AG04449 (cell line): ENCODE measurements around the gene TRAPPC14.

Experiments
- CTCF ChIA-PET: fragments of 350-600 bp; formaldehyde crosslinking; extraction: SDS; loops from one replicate; lab custom pipeline; 2021; ENCODE audit warnings: antibody characterized with exemption; lab: Yijun Ruan, JAX
- POLR2A ChIA-PET: fragments of 400-600, 350-600 bp; formaldehyde crosslinking; extraction: SDS; loops from one replicate; lab custom pipeline; 2020; ENCODE audit warnings: antibody characterized with exemption, inconsistent platforms; lab: Yijun Ruan, JAX
- DNase-seq: peaks from one replicate; pipeline ENCODE4 v3.0.0-alpha.2; 2010; ENCODE audit warnings: low read depth, low spot score
- H3K4me3 ChIP-seq: 2 replicates; pipeline ENCODE4 v1.5.1; 2011; ENCODE audit warnings: low read depth, mild to moderate bottlenecking, control low read depth, low read length
- TF ChIP-seq, protein P1 (sequence below): IDR thresholded peaks from one replicate; pipeline ENCODE4 v1.5.1; 2011; ENCODE audit warnings: mild to moderate bottlenecking, moderate library complexity, low read length, control low read depth, inconsistent platforms; ENCODE audit not compliant: insufficient read depth; ENCODE audit errors: missing control alignments

Gene TRAPPC14

DNA sequence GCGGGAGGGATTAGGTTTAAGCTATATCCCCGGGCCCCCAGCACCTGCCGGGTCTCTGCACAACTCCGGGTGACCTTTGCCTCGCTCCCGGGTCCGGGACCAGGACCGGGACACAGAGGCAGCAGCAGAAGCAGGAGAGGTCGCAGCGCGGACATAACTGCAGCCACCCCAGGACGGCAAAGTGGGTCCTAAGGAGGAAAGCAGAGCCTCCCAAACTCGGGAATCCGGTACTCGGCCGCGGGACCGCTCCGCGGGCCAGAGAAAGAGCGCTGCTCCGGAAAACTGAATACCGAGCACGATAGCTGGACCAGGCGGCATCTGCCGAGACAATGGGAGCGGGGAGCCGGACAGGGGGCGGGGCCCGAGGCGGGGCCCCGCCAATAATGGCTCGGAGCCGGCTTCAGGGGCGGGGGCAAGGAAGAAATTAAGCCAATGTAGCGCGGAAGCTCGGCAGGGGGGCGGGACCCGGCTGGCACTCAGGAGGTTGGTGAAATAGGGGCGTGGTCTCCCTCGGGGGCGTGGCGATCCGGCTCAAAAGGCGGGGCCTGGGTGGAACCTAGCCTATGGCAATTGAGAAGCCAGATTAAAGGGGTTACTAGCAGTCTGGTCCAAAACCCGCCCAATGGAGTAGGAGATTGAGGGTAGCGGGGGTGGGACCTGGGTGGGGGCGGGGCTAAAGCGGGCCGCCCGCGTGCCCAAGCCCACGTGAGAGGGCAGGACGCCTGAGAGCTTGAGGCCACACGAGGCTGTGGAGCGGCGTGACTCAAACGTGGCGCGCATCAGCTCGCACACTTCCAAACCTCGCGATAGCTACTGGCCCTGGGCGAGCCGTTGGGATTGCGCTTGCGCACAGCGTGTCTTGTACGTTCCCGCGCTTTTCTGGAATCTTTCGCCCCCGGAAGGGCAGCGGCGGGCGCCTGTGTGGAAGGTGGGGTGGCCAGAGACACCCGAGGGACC, 18.8 kb upstream of the TRAPPC14 start, which contains the start of the genes GPC2 and STAG3:
GPC2 (minus strand) TSS at position 337 of the 957 bp plus-strand sequence; CDS start at position 155, 182 bp downstream.
STAG3 (plus strand) TSS at position 874 of the 957 bp plus-strand sequence. CDS start 2,639 bp downstream, outside the sequence.
- TF ChIP-seq, protein P1, sequence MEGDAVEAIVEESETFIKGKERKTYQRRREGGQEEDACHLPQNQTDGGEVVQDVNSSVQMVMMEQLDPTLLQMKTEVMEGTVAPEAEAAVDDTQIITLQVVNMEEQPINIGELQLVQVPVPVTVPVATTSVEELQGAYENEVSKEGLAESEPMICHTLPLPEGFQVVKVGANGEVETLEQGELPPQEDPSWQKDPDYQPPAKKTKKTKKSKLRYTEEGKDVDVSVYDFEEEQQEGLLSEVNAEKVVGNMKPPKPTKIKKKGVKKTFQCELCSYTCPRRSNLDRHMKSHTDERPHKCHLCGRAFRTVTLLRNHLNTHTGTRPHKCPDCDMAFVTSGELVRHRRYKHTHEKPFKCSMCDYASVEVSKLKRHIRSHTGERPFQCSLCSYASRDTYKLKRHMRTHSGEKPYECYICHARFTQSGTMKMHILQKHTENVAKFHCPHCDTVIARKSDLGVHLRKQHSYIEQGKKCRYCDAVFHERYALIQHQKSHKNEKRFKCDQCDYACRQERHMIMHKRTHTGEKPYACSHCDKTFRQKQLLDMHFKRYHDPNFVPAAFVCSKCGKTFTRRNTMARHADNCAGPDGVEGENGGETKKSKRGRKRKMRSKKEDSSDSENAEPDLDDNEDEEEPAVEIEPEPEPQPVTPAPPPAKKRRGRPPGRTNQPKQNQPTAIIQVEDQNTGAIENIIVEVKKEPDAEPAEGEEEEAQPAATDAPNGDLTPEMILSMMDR = no peak
- peak; percentile 70 for DNase-seq
- ChIA-PET CTCF (interaction anchor here (0.9 to 5.8 kb wide), 6 partner anchors 10 to 46 kb away, joined by 3 to 48 read pairs (median 8); partner anchors contain the start of gene GAL3ST4), POLR2A (interaction anchor here (0.7 to 1.0 kb wide), 4 partner anchors 9 to 619 kb away, joined by 4 to 8 read pairs (median 4); partner anchors contain the start of genes GAL3ST4 and LAMTOR4)
- peak within 1 kb of the TSS; percentile 89 for H3K4me3 ChIP-seq

DNA sequence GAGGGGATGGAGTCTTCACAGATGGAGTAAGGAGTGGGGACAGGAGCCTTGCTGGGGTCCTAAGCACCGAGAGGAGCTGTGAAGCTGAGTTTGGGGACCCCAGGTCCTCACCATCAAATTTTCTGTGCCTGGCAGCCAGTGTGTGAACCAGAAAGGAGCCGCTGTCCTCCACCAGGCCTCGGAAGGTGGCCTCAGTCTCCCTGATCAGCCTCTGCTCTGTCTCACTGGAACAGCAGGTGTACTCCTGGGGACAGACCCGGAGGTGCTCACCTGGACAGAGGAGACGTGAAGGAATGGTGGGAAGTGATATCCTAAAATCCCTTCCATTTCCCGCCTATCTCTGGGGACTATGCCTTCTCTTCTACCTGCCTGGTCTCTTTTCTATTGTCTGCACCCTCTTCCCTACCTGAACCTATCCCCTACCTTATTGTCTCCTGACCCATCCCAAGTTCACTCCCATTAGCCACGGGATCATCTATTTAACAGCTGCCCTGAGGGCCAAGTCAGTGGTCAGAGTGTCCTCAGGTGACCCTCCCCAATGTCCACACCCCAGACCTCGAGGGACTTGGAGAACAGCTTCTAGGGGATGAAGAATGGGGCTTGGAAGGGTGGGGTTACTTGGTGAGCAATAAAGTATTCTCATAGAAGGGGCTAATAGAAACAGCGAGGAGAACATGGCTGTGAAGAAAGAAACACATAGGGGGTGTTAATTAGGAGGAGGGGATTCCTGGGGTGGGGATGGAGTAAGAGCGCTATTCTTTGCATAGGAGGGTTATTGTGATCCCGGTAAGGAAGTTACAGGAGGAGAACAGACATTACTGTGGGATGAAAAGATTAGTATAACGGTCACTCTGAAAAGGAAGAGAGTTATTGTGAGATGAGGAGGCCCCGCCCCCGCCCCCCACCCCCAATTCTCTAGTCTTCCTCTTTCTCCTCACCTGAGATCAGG, 17.8 kb upstream of the TRAPPC14 start:
- no peak for DNase-seq
- H3K4me3 ChIP-seq = peak overlapping the region; percentile 89
- ChIA-PET CTCF (interaction anchor here (1.0 to 5.8 kb wide), 5 partner anchors 9 to 44 kb away, joined by 3 to 48 read pairs (median 11); partner anchors contain the start of gene GAL3ST4), POLR2A (interaction anchor here (0.8 to 0.9 kb wide), 2 partner anchors 16 to 17 kb away, joined by 3 to 4 read pairs; partner anchors contain the start of gene TRAPPC14)
- TF ChIP-seq, protein P1 = no peak

DNA sequence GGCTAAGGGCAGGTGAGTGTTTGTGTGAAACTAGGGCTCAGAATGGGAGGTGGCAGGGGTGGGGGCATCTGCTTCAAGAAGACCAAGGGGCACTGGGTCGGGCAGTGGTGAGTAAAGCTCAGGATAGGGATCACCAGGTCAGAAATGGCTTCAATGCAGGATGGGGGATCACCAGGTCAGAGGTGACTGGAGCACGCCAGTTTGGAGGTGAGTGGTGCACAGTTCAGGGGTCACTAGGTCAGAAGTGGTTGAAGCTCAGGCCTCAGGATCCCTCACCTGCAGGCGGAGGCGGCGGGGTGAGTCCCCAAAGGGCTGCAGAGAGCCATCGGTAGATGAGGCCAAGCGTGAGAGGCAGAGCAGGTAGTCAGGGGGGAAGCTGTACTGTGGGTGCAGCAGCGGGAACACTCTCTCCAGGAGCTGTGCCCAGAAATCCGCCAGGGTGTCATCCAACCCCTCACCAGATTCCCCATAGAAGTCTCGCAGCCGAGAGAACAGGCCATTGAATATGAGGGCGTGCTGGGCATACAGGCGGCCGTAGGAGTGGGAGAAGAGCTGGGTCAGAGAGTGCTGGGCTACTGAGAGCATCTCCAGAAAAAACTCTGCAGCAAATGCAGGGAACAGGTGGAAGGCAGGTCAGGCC, 16.9 kb upstream of the TRAPPC14 start:
- ChIA-PET CTCF (interaction anchor here (2.2 kb wide), 1 partner anchor 39 kb away, joined by 4 read pairs; no protein-coding TSS in a partner anchor), POLR2A (interaction anchor here (0.6 to 0.8 kb wide), 2 partner anchors 16 to 25 kb away, joined by 3 read pairs; partner anchors contain the start of gene TRAPPC14)
- no peak overlapping the region for H3K4me3 ChIP-seq
- DNase-seq = no peak
- TF ChIP-seq, protein P1 = no peak

DNA sequence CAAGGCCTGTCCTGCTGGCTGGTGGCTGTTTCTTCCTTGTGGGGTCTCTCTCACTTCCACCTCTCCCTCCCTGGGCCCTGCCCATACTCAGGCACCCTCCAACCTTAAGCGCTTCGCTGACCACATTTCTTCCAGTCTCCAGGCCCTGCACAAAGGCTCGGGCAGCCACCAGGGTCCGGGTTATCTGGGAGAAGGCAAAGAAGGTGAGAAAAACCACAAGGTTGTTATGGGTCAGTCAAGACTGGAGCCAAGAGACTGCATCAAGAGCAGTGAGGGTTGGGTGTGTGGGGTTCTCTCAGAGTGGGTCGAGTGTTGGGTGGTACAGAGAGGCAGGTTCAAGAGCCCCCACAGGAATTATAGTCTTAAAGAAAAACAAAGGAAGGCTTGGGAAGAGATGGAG, 16.1 kb upstream of the TRAPPC14 start:
- POLR2A ChIA-PET = no interaction called here

DNA sequence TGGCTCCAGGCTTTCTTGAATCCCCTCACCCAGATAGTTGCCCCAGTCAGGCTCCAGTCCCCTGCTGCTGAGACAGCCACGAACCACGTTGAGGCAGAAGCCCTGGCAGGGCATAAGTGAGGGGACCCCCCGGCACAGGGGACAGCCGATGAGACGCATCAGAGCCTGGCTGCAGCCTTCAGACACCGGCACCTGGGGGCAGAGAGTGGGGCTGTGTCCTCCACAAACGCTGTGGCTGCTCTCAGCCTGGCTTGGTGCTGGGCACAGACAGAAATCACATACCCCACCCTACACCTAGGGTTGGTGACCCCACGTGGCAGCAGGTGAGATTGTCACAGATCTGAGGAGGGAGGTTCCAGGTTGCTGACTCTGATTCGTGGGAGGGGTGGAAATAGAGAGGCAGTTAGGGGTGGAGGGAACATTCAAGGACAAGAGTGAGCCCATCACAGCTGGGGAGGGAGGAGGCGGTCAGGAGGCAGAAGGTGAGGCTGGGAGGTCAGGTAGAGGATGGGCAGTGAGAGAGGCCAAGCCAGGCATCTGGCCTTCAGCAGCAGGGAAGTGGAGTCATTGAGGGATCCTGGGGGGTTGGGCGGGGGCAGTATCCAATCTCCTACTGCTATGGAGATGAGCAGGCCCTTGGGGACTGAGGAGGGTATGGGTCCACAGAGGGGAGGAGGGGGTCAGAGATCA, 15.4 kb upstream of the TRAPPC14 start:
- TF ChIP-seq, protein P1 = no peak
- ChIA-PET CTCF (no interaction called here), POLR2A (no interaction called here)
- DNase-seq = no peak
- no peak overlapping the region for H3K4me3 ChIP-seq

More for the DNA sequence above, 16.1 kb upstream of the TRAPPC14 start:
- CTCF ChIA-PET = no interaction called here
- no peak for DNase-seq
- TF ChIP-seq, protein P1 = no peak
- H3K4me3 ChIP-seq = no peak overlapping the region
